Spleen (tissue), 11 donors: Measurements from ENCODE around the gene ARHGEF28. TPM values are rescaled to one million over a fixed set of nuclear protein-coding genes. Genes with fewer than 3 reads are reported as not detected.

ENCODE experiments used
- DNase-seq: peaks from one replicate; pipeline ENCODE4 v3.0.0-alpha.2; 2020
- H3K27ac ChIP-seq, 8 donors: fragments of 200-600 bp; sonication (generic) in 7 of 8; 1 replicate in 4 of 8; 2 replicates in 4 of 8; pipeline versions ENCODE4 v1.5.0 to v1.8.0; 2016 to 2021; ENCODE audit warnings: inconsistent platforms in 4 of 8, mild to moderate bottlenecking in 4 of 8, moderate library complexity in 1 of 8
- H3K27me3 ChIP-seq, 7 donors: fragments of 200-600 bp; sonication (generic) in 6 of 7; replicated peaks in 1 of 7; 1 replicate in 4 of 7; 2 replicates in 3 of 7; pipeline versions ENCODE4 v1.5.0 to v1.8.0; 2016 to 2021; ENCODE audit warnings: inconsistent platforms in 3 of 7, mild to moderate bottlenecking in 1 of 7
- H3K36me3 ChIP-seq, 6 donors: fragments of 200-600 bp; sonication (generic) in 5 of 6; 1 replicate in 4 of 6; 2 replicates in 2 of 6; pipeline versions ENCODE4 v1.5.0 to v1.8.0; 2016 to 2021; ENCODE audit warnings: inconsistent platforms in 2 of 6
- H3K4me1 ChIP-seq, 6 donors: fragments of 200-600 bp; sonication (generic) in 5 of 6; 1 replicate in 3 of 6; 2 replicates in 3 of 6; pipeline versions ENCODE4 v1.5.0 to v1.8.0; 2016 to 2021; ENCODE audit warnings: inconsistent platforms in 3 of 6
- H3K4me3 ChIP-seq, 8 donors: fragments of 200-600 bp; sonication (generic) in 7 of 8; 1 replicate in 4 of 8; 2 replicates in 4 of 8; pipeline versions ENCODE4 v1.5.0 to v1.8.0; 2016 to 2021; ENCODE audit warnings: inconsistent platforms in 4 of 8, mild to moderate bottlenecking in 4 of 8, moderate library complexity in 2 of 8
- H3K9me3 ChIP-seq, 8 donors: fragments of 200-600 bp; sonication (generic) in 7 of 8; 1 replicate in 4 of 8; 2 replicates in 4 of 8; pipeline versions ENCODE4 v1.5.0 to v1.8.0; 2016 to 2021; ENCODE audit warnings: inconsistent platforms in 4 of 8
- POLR2A ChIP-seq, 3 donors: fragments of 450-650 bp; IDR thresholded peaks; one replicate each; pipeline ENCODE4 v1.5.1; 2017; ENCODE audit warnings: antibody characterized with exemption in 3 of 3, mild to moderate bottlenecking in 1 of 3
- POLR2AphosphoS5 ChIP-seq, 3 donors: sonication (generic); formaldehyde crosslinking; IDR thresholded peaks; one replicate each; pipeline ENCODE4 v1.5.1; 2017; ENCODE audit warnings: antibody characterized with exemption in 3 of 3
- WGBS, 5 donors: extraction: QIAGEN DNeasy Blood & Tissue Kit in 3 of 5; methylation state at CpG; one replicate each; pipeline versions ENCODE4 v1.1.5 to v1.1.7; 2013 to 2018; 5-methylcytosine and 5-hydroxymethylcytosine counted together
- intact Hi-C: fragments of 100-400 bp; cut with DNase I; formaldehyde crosslinking; loops from one replicate; pipeline ENCODE4 v1.15.0; 2023; ENCODE audit warnings: low total_unique reads
- polyA plus RNA-seq, 3 donors: library from polyadenylated mRNA; stranded (reverse); fragments of 200-250 nt; gene quantifications; one replicate each; pipeline ENCODE4 v1.2.1, GENCODE V29; 2013
- total RNA-seq, 7 donors: library from RNA; depleted of rRNA in 3 of 7; stranded (reverse); fragments of >200 nt in 3 of 7; fragmentation: NEBNext Ultra II Directional in 4 of 7; extraction: Animal tissue kit (Norgen Biotek cat#: 25700) in 4 of 7; gene quantifications; one replicate each; pipeline versions ENCODE4 v1.1.0 to v1.2.1, GENCODE V29; 2016 to 2021
- TF ChIP-seq, protein P1 (sequence below), 11 experiments: fragments of 200-600 bp in 7 of 11; fragments of 450-650 bp in 4 of 11; sonication (generic) in 4 of 11; IDR thresholded peaks in 8 of 11; conservative IDR thresholded peaks in 3 of 11; 1 replicate in 7 of 11; 2 replicates in 4 of 11; pipeline versions ENCODE4 v1.4.0 to v1.8.0; 2016 to 2021; ENCODE audit warnings: antibody characterized with exemption in 11 of 11, inconsistent platforms in 4 of 11, mild to moderate bottlenecking in 1 of 11
- donor health status: healthy with polysubstance abuse.
- donor health status: DM: no; HTN: no; CAD: no; lungs with moderate emphysema.
- donor health status: DM: no; HTN: no; CAD: no.
- donor health status: Bipolar disorder and iron deficiency.
- donor health status: healthy.
- donor health status: DM: no; HTN: no; CAD: no.
- donor health status: DM: yes; HTN: yes; CAD: no.

The ARHGEF28 gene
- total and polyA plus RNA-seq, 10 donors: 0.53 to 17.5 (median 8.8) TPM

DNA sequence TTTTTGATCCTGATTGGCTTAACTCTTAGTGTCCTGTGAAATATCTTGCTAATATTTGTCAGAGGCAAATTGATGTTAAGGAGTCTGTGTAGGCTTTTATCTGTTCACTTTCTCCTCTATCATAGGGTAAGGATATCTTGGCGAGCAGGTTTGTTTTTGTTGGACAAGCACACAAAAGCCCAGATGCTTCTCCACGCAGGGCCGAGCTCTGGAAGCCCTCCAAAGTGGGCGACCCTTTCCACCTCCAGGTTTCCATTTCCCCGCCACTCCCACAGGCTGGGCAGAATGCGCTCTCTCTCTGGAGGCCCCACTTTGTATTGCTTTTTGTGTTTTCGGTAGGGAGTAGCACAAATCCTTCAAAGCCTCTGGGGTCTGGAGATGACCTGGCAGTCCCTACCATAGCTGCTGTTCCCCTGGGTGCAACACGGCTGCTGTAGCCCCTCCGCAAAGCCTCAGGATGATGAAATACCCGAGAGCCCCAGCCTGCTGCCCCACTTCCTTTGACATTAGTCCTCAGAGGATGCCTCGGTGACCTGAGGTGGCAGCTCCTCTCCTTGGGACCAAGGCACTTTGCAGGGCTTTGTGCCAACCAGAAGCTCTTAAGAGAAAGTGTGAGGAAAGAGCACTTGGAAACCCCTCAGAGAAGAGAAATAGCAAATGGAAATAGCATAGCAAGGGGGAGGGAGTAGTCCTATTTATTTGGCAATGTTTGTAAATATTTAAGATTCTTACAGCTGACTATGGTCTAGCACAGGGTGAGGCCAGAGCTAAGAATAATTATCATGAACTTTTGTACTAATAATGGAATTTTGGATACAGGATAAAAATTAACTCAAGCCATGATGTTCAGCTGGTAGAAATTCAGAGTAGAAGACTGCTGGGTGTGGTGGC is 122.8 kb downstream of the ARHGEF28 start:
- Histone ChIP-seq H3K4me3 (no peak overlapping the region), H3K36me3 (no peaks in the 10 kb centered on the region), H3K27ac (peak overlapping the region; percentile 6 to 76 (median 63)), H3K9me3 (peaks cover 0 to 8% (median 2%) of the 10 kb centered on the region in 8 donors), H3K4me1 (peaks cover 0 to 21% (median 6%) of the 10 kb centered on the region in 6 donors), H3K27me3 (peaks cover 0 to 13% (median 0%) of the 10 kb centered on the region in 7 donors)
- DNase-seq: peak; percentile 66
- TF ChIP-seq, protein P1, sequence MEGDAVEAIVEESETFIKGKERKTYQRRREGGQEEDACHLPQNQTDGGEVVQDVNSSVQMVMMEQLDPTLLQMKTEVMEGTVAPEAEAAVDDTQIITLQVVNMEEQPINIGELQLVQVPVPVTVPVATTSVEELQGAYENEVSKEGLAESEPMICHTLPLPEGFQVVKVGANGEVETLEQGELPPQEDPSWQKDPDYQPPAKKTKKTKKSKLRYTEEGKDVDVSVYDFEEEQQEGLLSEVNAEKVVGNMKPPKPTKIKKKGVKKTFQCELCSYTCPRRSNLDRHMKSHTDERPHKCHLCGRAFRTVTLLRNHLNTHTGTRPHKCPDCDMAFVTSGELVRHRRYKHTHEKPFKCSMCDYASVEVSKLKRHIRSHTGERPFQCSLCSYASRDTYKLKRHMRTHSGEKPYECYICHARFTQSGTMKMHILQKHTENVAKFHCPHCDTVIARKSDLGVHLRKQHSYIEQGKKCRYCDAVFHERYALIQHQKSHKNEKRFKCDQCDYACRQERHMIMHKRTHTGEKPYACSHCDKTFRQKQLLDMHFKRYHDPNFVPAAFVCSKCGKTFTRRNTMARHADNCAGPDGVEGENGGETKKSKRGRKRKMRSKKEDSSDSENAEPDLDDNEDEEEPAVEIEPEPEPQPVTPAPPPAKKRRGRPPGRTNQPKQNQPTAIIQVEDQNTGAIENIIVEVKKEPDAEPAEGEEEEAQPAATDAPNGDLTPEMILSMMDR (IDR thresholded peaks at IDR 0.05 in 8 of 11, conservative IDR thresholded peaks at IDR 0.05 in 3 of 11): no peak
- TF ChIP-seq POLR2AphosphoS5 (IDR thresholded peaks at IDR 0.05): peak in 1 of 3 donors; percentile 31
- 51 to 70% (median 60%) methylated on average over 11 of the region's 11 CpGs for WGBS, 5 donors
- intact Hi-C loops: no loop called here

DNA sequence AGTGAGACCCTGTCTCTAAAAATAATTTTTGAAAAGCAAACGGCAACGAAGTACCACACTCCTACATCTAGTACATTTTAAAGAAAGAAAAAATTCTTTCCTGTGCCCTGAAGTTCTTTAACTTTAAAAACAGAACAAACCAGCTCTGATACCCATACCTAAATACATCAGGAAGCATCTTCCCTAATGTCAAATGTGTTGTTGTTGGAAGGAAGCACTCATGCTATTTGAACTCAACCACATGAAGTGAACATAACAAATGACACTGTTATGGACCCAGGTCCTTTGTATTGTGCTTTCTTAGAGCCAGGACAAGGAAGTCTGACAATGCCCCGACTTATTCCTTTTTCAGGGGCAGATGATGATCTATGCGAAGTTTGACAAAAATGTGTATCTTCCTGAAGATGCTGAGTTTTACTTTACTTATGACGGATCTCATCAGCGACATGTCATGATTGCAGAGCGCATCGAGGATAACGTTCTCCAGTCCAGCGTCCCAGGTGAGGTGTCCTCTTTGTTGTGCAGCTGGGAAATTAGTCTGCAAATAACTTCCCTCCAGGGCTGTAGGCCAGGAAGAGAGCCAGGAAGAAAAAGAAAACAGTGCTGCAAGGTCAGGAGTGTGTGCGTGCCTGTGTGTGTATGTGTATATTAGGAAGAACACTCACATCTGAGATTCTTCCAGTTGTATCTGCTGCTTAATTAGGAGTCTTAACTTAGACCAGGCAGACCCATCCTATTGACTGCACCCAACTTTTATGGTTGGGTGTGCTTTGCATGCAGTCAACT is 123.7 kb downstream of the ARHGEF28 start:
- no peaks in the 10 kb centered on the region for H3K36me3 ChIP-seq
- intact Hi-C loops: no loop called here
- peaks cover 0 to 13% (median 0%) of the 10 kb centered on the region in 7 donors for H3K27me3 ChIP-seq
- H3K4me3 ChIP-seq: no peak overlapping the region
- TF ChIP-seq POLR2AphosphoS5 (IDR thresholded peaks at IDR 0.05) (no peak), POLR2A (IDR thresholded peaks at IDR 0.05) (no peak)
- H3K4me1 ChIP-seq: peaks cover 0 to 21% (median 6%) of the 10 kb centered on the region in 6 donors
- WGBS, 5 donors: 74 to 90% (median 80%) methylated on average over 11 of the region's 11 CpGs
- H3K27ac ChIP-seq: peak overlapping the region in 7 of 8 donors; percentile 5 to 76 (median 65)
- DNase-seq: no peak
- H3K9me3 ChIP-seq: peaks cover 0 to 8% (median 2%) of the 10 kb centered on the region in 8 donors

DNA sequence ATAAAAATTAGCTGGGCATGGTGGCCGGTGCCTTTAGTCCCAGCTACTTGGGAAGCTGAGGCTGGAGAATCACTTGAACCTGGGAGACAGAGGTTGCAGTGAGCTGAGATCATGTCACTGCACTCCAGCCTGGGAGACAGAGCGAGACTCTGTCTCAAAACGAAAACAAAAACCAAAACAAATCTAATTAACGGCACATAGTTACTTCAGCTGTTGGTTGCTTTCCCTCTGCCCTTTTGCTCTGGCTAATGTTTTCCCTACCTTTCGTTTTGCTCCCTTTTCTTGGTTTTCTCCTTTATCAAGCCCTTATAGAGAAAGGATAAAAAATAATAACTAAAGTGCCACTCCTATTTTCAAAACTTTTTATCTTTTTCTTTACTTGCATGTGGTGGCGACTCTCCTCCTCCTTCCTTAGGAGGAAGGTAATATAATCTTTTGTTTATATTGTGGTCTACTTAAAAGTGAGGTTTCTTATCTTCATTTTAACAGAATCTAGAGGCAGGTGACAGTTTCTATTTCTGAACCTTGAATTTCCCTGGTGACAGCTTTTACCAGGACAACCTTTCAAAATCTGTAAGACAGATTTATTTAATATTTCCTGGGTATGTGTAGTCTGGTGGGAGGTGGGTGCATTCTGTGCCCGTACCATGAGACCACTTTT is 125.4 kb downstream of the ARHGEF28 start:
- TF ChIP-seq, protein P1 (IDR thresholded peaks at IDR 0.05 in 8 of 11, conservative IDR thresholded peaks at IDR 0.05 in 3 of 11): no peak
- no peak for TF ChIP-seq POLR2AphosphoS5 (IDR thresholded peaks at IDR 0.05)
- TF ChIP-seq POLR2A (IDR thresholded peaks at IDR 0.05): no peak
- 49 to 57% (median 56%) methylated on average over 7 of the region's 7 CpGs for WGBS, 5 donors
- no peak for DNase-seq

DNA sequence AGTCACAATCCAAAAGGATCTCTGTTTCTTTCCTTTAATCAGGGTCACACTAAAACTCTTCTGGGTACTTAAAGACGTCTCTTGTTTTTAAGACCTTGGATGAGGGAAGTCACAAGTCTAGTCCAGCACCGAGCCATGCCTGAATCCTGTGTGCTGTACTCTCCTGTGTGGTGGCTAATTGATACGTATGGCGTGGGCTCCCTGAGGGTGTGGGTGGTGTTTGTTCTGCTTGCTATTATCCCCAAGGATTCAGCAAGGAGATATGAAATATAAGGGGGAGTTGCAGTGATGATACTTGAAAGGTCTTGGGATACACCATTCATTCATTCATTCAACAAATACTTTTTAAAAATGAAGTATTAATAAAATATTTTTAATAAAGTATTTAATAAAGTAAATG is 128.3 kb downstream of the ARHGEF28 start:
- WGBS, 5 donors: 62 to 80% (median 78%) methylated on average over 4 of the region's 4 CpGs
- no peak for TF ChIP-seq POLR2AphosphoS5 (IDR thresholded peaks at IDR 0.05)
- TF ChIP-seq, protein P1 (IDR thresholded peaks at IDR 0.05 in 8 of 11, conservative IDR thresholded peaks at IDR 0.05 in 3 of 11): no peak
- no peak for TF ChIP-seq POLR2A (IDR thresholded peaks at IDR 0.05)
- Histone ChIP-seq H3K4me1 (peaks cover 0 to 9% (median 2%) of the 10 kb centered on the region in 6 donors), H3K27me3 (peaks cover 0 to 6% (median 0%) of the 10 kb centered on the region in 7 donors), H3K4me3 (no peak overlapping the region), H3K9me3 (no peaks in the 10 kb centered on the region), H3K36me3 (no peaks in the 10 kb centered on the region), H3K27ac (no peak overlapping the region)
- intact Hi-C loops: no loop called here
- DNase-seq: no peak

More for the DNA sequence above, 125.4 kb downstream of the ARHGEF28 start:
- Histone ChIP-seq H3K27ac (no peak overlapping the region), H3K4me1 (peaks cover 0 to 21% (median 6%) of the 10 kb centered on the region in 6 donors), H3K27me3 (peaks cover 0 to 13% (median 0%) of the 10 kb centered on the region in 7 donors), H3K9me3 (peaks cover 0 to 8% (median 2%) of the 10 kb centered on the region in 8 donors), H3K36me3 (no peaks in the 10 kb centered on the region), H3K4me3 (no peak overlapping the region)
- intact Hi-C loops: no loop called here
